ENCODE results near the gene GRAMD2B.
"Not testable (repeated sequence)": the region's sequence is repeated elsewhere in the genome, so short reads cannot be mapped to it uniquely, and the experiment has no call there.

Gene GRAMD2B, protein sequence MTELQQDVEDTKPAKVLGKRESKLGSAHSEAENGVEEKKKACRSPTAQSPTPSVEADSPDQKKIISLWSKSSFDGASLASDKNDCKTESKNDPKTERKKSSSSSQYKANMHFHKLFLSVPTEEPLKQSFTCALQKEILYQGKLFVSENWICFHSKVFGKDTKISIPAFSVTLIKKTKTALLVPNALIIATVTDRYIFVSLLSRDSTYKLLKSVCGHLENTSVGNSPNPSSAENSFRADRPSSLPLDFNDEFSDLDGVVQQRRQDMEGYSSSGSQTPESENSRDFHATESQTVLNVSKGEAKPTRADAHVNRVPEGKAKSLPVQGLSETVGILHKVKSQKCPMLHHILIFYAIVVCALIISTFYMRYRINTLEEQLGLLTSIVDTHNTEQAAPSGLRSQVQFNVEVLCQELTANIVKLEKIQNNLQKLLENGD

DNA sequence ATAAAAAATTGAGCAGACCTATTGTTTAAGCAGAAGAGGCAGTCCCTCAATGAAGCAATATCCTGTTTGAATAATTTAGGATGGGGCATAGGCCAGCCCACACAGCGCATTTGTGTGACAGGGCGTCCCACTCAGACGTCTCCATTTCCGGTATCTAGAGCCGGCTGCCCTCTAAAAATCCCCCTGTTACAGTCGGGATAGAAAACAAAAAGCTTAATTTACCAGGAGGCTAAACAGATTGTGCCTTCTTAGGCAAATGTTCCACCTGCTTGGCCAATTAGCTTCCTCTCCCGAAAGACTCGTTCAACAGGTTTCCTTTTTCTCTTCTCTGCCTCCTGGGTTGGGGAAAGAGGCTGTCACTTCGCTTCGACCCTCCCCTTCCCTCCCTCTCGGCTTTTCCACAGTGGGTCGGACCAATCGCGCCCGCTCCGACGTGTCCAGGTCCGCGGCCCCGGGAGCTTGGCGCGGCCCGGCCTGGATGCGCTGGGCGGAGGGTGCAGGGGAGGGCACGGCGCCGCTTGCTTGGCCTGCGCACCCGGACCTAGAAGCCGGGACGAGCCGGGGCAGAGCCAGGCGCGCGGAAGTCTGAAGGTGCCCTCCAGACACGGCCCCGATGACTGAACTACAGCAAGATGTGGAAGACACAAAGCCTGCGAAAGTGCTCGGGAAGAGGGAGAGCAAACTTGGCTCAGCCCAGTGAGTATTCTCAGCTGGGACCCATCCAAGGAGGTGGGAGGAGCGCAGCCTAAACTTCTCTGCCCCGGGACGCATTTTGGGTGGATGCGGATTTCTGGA lies at the start of gene GRAMD2B:
TSS of gene GRAMD2B (plus strand) at position 416 of the 795 bp plus-strand sequence. CDS start at position 614, 198 bp downstream.
- FAIRE-seq, result no peak

DNA sequence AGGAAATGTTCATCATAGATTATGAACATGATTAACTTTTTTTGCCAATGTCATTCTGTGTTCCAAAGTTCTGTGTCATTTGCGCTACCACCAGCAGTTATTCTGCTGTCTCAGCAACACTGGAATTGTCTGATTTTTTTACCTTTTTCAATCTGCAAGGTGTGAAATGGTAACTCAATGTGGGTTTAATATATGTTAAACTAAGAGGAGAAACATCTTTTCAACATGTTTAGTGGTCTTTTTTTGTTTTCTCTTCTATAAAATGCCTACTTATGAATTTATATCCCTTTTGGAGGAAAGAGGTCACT lies 49.1 kb upstream of the GRAMD2B start:
- FAIRE-seq, result no peak

DNA sequence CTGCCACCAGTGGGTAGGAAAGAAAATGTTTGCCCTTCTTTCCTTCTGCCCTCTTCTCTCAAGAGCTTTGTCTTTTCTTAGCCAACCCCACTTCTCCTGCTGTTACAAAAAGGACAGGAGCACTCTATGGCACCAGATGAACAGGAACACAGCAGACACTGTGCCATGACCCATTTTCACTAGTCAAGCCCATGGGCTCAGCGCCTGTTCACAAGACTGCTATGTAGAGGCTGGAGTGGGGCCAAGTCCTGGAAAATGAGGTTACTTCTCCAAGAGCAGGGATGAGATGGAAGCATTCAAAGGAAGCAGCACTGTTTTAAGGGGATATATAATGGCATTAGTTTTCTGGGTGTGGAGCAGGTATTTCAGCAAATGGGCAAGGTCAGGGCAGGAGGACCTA lies 46.8 kb upstream of the GRAMD2B start:
- FAIRE-seq, result no peak

DNA sequence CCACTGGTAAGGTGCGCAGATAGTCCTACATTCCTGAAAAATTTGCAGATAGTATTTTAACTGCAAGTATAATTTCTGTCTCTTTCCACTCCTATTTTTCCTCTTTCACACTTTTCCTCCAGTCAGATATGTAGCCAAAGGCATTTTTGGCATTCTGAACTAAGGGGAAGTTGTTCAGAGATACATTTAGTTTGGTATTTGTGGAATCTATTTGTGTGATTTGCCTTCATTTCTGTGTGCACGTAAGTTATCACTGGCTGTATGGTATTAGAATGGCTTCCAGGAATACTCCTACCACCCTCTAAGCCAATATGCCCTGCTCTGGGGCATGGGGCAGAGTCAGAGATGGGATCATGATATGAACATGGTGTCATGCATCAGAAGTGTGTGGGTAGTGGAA lies 45.8 kb upstream of the GRAMD2B start:
- no peak for FAIRE-seq

DNA sequence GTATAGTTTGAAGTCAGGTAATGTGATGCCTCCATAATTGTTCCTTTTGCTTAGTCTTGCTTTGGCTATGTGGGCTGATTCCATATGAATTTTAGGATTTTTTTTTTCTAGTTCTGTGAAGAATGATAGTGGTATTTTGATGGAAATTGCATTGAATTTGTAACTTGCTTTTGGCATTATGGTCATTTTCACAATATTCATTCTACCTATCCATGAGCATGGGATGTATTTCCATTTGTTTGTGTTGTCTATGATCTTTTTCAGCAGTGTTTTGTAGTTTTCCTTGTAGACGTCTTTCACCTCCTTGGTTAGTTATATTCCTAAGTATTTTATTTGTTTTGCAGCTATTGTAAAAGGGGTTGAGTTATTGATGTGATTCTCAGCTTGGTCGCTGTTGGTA lies 42.9 kb upstream of the GRAMD2B start:
- not testable (repeated sequence) for FAIRE-seq

DNA sequence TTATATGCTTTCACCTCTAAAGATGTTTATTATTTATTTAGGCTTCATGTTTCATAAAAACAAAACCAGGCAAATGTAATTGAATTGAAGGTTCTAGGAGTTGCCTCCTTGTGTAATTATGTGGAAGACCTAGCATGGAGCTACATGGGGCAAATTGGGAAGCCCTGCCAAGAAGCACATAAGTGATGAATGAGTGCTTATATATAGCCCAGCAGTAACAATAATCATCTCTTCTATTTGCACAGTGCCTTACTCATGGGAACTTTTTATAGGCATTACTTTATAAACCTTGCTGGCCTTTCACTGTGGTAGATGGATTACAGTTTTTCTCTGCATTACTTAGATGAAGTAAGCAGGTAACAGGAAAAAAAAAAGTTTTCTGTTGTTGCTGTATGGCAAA lies 40.0 kb upstream of the GRAMD2B start:
- no peak for FAIRE-seq

DNA sequence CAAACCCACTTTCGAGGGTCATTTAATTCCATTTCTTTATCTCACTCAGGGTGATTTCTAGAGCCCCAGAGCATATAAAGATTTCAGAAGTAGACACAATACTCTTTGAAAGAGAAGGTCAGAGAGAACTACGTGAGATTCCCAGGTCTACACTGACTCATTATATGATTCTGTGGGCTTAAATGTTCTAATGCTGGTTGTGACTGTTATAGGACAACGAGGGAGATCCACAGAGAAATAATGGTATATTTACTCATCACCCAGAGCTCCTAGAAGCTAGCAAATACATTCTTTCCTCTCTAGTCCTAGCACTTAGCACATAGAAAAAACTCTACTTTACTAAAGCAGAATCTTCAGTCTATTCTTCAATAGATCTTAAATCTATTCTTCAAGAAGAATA lies 39.4 kb upstream of the GRAMD2B start:
- FAIRE-seq, result no peak

DNA sequence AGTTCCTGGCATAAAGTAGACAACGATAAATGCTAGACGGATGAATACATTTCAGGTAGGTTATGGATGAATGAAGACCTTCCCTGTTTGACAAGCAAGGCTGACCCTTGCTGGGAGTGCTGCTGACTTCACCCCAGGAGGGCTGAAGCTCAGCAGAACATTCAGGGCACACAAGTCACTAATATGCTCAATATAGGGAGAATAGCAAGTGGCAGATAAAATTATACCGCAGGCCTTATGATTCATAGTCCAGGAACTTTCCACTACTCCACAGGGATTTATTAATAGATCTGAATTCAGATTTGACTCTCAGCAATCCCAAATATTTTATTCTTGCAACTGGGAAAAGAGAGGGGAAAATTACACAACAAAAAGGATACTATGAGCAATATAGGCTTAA lies 38.2 kb upstream of the GRAMD2B start:
- no peak for FAIRE-seq

DNA sequence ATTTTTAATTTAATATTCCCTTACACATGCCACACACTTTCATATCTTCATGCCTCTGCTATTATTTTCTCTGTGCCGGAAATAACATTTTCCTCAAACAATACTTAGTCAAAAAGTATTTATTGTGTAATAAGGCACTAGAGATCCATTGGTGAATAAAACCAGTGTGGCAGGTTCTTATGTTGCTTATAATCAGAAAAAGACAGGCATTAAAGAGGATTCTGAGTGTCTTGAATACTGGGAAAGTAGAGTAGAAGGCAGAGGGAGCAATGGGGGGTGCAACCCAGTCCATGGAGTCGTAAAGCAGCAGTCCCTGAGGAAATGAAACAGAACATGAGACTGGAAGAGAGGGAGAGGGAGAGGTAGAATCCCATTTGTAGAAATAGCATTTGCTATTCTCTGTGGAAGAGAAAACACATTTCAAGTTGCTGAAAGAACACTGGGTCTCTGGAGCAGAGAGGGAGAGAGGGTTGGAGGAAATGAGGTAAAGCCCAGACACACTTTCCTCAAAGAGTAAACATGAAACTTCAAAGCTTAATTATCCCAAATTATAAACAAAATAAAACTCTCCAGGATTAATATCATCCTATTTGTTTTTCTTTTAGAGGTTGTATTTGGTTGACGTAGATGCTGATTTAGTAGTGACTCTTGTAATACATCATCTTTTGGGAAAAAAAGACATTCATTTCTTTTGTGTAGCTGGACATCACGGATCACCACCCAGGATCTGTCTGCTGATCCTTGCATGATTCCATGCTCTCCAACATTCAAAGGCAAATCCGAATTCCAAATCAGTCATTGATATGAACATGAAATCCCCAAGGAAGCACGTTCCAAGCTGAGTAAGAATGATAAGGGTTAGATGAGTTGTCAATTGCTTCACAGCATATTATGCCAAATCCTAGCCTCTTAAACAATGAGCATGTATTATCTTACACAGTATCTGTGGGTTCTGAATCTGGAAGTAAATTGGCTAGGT lies 37.4 kb upstream of the GRAMD2B start:
- no peak for FAIRE-seq

DNA sequence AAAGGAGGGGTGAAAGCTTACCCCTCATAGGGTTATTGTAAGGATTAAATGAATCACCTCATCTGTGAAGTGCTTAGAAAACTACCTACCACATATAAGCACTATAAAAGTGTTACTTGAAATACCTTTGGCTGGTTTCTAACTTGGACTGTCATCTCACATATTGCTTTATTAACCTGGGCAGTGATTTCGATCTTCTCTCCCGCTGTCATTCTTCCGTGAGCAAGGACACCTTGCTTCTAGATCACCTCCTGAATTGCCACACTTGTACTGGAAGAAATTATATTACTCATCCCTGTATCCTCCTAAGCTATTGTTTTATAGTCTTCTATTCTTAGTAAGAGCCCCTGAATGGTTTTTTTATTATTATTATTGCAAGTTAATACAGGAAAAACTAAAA lies 34.0 kb upstream of the GRAMD2B start:
- FAIRE-seq, result no peak

DNA sequence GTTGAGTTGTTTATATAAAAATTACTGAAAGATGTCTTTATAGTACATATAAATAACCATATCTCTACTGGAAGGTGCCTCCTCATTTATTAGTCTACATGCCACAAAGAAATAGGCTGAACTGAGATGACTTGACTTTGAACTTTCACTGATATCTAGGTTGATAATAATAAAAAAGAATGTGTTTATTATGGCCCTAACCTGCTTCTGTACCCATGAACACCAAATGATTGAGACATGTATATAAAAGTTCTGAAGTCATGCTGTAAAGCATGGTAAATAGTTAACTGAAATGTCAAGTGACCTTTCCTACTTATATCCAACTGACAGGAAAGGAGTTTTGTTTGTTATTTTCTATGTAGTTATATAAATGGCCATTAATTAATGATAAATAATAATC lies 33.2 kb upstream of the GRAMD2B start:
- no peak for FAIRE-seq

DNA sequence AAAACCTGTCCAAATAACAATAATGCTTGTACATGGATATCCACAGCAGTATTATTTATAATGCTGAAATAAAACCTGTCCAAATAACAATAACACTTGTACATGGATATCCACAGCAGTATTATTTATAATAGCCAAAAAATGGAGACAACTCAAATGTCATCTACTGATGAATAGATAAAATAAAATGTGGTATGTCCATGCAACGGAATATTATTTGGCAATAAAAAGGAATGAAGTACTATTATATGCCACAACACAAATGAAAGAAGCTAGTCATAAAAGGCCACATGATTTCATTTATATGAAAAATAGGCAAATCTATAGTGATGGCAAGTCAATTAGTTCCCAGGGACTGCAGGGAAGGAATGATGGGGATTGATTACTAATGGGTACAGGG lies 31.8 kb upstream of the GRAMD2B start:
- no peak for FAIRE-seq

DNA sequence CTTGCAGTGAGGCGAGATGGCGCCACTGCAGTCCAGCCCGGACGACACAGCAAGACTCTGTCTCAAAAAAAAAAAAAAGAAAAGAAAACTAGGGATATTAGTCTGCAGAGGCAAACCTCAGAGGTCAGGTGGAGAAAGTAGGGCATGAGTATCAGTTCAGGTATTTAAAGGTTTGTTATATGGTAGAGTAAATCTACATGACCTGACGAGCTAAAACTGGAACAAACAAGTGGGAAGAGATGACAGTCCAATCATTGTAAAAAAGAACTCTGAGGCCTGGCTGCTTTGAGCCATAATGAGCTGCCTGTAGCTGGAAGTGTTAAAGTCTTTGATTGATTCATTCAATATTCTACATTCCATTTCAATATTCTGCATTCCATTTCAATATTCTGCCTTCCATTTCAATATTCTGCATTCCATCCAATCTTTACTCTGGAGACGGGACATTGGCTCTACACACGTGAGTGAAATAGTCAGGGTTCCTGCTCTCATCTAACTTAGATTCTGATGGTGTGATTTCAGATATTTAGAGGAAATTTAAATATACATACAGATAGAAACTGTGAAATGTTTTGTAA lies 28.9 kb upstream of the GRAMD2B start:
- FAIRE-seq, result no peak

DNA sequence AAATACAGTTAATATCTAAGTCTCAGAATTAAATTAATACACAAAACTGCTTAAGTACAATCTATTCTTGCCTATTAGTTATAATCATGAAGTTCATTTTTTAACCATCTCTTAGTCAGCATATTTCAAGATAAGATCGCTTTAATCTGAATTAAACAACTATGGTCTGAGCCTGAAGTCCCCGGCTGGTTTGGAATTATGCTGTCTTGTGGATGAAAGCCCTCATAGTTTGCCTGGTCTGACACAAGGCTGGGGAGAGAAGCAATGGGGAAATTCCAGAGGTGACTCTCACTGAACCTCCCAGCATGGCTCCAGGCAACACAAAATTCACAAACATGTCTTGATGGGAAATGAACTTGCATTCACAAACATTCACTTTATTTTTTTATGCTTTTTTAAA lies 28.0 kb upstream of the GRAMD2B start:
- FAIRE-seq, result no peak

DNA sequence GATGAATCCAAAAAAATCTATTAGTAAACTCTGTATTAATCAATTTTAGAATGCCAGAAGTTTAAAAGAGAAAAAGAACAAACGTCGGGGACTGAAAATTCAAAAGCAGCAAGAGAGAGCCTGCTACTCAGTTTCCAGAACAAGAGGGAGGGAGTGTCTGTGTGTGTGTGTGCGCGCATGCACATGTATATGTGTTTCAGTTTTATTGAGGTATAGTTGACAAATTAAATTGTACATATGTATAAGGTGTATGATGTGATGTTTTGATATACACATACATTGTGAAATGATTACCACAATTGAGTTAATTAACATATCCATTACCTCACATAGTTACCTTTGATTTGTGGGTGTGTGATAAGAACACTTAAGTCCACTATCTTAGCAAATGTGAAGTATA lies 27.6 kb upstream of the GRAMD2B start:
- no peak for FAIRE-seq

DNA sequence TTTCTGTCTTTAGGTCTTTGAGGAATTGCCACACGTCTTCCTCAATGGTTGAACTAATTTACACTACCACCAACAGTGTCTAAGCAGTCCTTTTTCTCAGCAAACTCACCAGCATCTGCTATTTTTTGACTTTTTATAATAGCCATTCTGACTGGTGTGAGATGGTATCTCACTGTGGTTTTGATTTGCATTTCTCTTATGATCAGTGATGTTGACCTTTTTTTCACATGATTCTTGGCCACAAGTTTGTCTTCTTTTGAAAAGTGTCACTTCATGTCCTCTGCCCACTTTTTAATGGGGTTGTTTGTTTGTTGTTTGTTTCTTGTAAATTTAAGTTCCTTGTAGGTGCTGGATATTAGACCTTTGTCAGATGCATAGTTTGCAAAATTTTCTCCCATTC lies 26.5 kb upstream of the GRAMD2B start:
- FAIRE-seq, result not testable (repeated sequence)

DNA sequence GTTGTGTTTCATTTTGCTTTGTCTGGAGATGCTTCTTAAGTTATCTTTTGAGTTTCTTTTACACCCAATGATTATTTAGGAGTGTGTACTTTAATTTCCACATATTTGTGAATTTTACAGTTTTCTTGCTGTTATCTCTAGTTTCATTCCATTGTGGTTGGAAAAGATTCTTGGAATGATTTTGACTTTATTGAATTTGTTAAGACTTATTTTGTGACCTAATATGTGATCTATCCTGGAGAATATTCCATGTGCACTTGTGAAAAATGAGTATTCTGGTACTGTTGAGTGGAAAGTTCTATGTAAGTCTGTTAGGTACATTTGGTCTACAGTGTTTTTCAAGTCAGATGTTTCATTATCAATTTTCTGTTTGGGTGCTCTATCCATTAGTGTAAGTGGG lies 24.4 kb upstream of the GRAMD2B start:
- no peak for FAIRE-seq

DNA sequence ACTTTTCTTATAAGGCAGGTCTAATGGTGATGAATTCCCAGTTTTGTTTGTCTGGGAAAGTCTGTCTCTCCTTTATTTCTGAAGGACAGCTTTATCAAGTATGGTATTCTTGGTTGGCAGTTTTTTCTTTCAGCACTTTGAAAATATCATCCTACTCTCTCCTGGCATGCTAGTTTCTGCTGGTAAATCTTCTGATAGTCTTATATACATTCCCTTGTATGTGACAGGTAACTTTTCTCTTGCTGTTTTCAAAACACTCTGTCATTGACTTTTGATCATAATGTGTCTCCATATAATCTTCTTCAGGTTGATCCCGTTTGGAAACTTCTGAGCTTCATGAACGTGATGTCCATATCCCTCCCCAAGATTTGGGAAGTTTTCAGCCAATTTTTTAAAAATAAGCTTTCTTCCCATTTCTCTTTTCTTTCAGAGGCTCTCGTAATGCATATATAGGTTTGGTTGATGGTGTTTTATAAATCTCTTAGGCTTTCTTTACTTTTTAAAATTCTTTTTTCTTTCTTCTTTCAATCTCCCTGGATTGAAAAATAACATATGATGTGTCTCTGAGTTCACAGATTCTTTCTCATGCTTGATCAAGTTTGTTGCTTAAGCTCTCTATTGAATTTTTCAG lies 22.5 kb upstream of the GRAMD2B start:
- FAIRE-seq, result no peak

DNA sequence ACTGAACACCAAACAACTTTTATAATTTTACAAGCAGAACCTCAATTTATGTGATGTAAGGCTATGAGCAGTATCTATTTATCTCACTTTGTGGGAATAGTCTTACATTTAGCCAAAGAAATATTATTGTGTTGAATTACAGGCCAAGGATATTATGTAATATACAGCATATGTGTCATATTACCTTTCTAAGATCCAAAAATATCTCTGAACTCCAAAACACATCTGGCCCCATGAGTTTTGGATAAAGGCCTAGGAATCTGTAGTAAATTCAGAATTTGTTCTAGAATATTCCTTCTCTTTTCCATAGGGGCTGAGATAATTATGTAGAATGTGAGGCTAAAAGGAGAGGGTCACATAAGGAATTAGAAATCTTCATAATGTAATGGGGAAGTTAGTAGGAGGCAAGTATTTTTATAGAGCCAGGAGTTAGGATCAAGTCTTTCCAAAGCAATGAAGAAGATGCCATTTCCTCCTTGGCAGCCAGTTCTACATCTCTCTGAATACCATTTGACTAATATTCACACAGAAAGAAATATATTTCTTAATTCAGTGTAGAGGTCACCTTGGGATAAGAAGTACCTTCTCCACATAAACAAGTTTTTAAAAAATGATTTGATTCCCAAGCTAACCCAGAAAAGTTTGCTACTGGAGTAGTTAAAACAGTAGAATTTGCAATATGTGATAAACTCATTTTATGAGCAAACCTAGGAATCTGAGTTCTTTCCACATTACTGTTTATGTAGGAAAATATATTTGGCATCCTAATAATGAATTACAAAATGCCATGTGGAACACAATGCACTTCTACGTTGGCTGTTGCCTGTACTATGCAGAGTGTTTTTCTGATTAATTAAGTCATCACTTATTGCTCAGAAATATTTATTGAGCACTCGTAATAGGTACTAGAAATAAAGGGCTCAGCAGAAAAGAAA lies 20.3 kb upstream of the GRAMD2B start:
- no peak for FAIRE-seq

DNA sequence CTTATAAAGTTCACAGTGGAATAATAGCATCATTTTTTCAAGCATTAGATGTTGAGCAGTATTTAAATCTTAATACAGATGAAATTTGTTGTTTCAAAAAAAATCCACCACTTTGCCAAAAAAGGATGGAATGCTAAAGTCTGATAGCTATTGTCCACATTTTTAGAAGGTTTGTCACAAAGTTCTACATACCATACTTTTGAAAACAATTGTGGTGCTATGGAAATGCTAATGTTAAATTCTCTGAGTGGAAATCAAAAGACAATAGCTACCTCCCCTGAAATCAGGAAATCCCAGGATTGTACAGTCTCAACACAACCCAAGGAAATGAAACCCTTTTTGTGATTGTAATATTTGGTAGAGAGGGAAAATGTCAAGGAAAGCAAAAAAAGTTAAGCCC lies 19.3 kb upstream of the GRAMD2B start:
- no peak for FAIRE-seq

DNA sequence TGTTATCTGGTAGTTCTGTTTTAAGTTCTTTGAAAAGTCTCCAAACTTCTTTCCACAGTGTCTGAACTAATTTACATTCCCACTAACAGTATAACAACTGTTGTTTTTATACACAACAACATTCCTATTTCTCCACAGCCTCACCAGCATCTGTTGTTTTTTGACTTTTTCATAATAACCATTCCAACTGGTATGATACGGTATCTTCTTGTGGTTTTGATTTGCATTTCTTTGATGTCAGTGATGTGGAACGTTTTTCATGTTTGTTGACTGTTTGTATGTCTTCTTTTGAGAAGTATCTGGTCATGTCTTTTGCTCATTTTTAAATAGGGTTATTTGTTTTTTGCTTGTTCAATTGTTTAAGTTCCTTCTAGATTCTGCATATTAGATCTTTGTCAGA lies 12.6 kb upstream of the GRAMD2B start:
- FAIRE-seq, result no peak

Data from A204.1 (cell line).